IMR-90 (cell line): ENCODE results near the gene DHH. TPM values are rescaled to one million over a fixed set of nuclear protein-coding genes. Genes with fewer than 3 reads are reported as not detected.

Experiments
- SMC3 ChIP-seq: fragments of 150-350 bp; IDR thresholded peaks from 2 replicates; pipeline ENCODE4 v1.6.1; 2016; ENCODE audit warnings: low read depth, mild to moderate bottlenecking, antibody characterized with exemption, low read length, moderate library complexity
- polyA plus RNA-seq, 3 experiments: library from polyadenylated mRNA; depleted of rRNA; stranded (reverse); fragments of >200 nt; gene quantifications; 2 replicates each; pipeline ENCODE4 v1.2.3, GENCODE V29; 2012; ENCODE audit warnings: low replicate concordance in 1 of 3
- total RNA-seq: library from RNA; depleted of rRNA; stranded (reverse); fragments of >200 nt; gene quantifications from 2 replicates; pipeline ENCODE4 v1.2.3, GENCODE V29; 2012
- TF ChIP-seq, protein P1 (sequence below): fragments of 150-350 bp; IDR thresholded peaks from 2 replicates; pipeline ENCODE4 v1.6.1; 2017; ENCODE audit warnings: mild to moderate bottlenecking, antibody characterized with exemption, low read length, low read depth

DHH gene
- total and polyA plus RNA-seq, 2 of the 4 experiments (the other 2 are of a cell fraction) = under 0.01 to 0.07 TPM

DNA sequence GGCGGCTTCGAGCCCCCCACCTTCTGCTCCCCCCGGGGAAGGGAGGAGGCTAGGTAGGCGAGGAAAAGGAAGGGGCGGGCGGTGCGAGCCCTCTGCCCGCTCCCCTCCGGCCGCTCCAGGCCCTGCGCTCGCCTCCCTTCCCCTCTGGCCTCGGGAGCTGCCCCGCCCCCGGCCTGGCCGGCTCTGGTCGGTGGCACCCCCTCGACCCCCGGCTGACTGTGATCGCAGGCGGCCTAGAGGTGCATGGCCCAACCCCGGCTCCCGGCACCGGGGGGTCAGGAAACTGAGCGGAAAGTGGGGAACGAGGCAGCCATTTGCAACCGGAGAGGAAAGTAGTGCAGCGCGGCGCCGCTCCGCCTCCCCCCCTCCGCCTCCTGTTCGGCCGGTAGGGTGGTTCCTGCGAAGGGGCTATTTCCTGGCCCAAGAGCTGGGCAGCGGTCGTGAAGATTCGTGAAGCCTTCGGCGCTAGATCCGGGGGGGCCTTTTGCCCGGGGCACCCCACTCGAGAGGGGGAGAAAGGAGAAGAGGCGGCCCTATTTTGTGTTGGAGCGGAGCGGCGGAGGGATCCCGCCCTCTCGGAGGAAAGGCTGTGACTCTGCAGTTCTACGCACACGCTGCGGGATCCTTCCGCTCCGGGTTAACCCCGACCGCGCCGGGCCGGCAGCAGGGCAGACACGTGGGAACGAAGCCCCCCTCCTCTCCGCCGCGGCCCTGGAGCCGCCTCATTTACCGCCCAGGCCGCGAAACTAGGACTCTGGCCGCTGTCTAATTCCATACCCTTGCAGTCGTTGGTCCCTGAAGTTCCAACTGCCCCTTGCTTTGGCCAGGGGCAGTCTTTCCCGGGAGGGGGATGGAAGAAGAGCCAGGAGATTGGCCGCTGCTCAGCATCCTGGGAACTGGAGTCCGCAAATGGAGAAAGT is 34.1 kb downstream of the DHH start, which contains the start of gene KMT2D (continued):
- TF ChIP-seq, protein P1, sequence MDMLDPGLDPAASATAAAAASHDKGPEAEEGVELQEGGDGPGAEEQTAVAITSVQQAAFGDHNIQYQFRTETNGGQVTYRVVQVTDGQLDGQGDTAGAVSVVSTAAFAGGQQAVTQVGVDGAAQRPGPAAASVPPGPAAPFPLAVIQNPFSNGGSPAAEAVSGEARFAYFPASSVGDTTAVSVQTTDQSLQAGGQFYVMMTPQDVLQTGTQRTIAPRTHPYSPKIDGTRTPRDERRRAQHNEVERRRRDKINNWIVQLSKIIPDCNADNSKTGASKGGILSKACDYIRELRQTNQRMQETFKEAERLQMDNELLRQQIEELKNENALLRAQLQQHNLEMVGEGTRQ = peak; percentile 73
- no peak for TF ChIP-seq SMC3
